Hepatocyte (in vitro differentiated cells): ENCODE data around the gene STARD10.

ENCODE experiments used
- CTCF ChIP-seq: fragments of 200-600 bp; sonication (generic); IDR thresholded peaks from 2 replicates; pipeline ENCODE4 v1.5.1; 2016; ENCODE audit warnings: antibody characterized with exemption, mild to moderate bottlenecking; ENCODE audit not compliant: poor library complexity
- EZH2 ChIP-seq: fragments of 200-600 bp; sonication (generic); IDR thresholded peaks from 2 replicates; pipeline ENCODE4 v1.6.1; 2016; ENCODE audit warnings: antibody characterized with exemption, mild to moderate bottlenecking, borderline replicate concordance

GRCh38 chr11:72763823-72764222 lies 30.0 kb downstream of the STARD10 start:
- TF ChIP-seq CTCF, result no peak
- no peak for TF ChIP-seq EZH2
